GM12892 (cell line): ENCODE results near the gene ZMYND8.

Experiments used
- POLR2A ChIP-seq: IDR thresholded peaks from 2 replicates; pipeline ENCODE4 v1.6.1; 2011; ENCODE audit warnings: low read depth, low read length, control low read depth
- POLR2AphosphoS5 ChIP-seq: IDR thresholded peaks from 2 replicates; pipeline ENCODE4 v1.6.1; 2011; ENCODE audit warnings: low read depth, low read length, control low read depth

GRCh38 chr20:47241345-47241781, 115.1 kb downstream of the ZMYND8 start:
- no peak for TF ChIP-seq POLR2A
- no peak for TF ChIP-seq POLR2AphosphoS5
